T-helper 22 cell (primary cell): ENCODE measurements around the gene ZNF280B.
"Not testable (repeated sequence)": the region's sequence is repeated elsewhere in the genome, so short reads cannot be mapped to it uniquely, and the experiment has no call there.

Source experiments
- DNase-seq: peaks from one replicate; pipeline ENCODE4 v3.0.0-alpha.2; 2020; ENCODE audit warnings: low read depth

Gene ZNF280B

DNA sequence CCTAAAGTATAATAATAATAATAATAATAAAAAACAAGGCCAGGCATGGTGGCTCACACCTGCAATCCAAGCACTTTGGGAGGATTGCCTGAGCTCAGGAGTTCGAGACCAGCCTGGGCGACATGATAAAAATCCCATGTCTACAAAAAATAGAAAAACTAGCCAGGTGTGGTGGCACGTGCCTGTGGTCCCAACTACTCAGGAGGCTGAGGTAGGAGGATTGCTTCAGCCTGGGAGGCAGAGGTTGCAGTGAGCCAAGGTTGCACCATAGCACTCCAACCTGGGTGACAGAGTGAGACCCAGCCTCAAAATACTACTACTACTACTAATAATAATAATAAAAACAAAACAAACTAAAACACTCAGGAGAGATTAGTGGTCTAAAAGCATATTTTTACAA is 27.1 kb upstream of the ZNF280B start:
- no peak for DNase-seq

DNA sequence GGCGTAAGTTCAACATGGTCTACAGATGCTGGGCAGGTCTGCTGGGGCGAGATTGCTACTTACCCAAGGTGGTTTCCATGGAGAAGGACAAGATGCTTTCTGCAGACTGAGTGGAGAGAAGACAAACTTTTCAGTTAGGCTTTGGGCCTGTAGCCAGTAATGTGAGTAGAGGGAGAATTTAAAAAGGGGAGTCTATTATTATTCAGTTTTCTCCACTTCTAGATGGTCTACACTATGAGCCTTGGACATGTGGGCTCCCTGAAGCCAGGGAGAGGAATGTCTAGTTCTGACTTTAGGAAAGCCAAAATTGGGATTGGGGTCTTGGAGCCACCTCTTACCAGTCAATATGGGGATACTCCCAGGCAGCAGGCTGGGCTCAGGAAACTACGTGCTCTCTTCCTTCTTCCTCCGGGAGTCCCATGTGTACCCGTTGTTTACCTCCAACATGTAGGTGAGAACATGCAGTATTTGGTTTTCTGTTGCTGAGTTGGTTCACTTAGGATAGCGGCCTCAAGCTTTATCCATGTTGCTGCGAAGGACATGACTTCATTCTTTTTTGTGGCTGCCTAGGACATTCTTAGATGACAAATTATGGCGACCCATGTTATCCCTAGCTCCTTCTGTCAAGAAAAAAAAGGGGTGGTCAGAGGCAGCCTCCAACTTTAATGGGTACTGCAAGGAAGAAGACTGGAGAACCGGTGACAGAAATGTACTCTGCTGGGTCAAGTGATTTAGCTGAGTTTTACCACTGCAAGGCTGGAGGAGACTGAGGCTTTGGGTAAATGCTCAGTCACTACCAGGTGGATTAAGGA is 26.3 kb upstream of the ZNF280B start:
- no peak for DNase-seq

DNA sequence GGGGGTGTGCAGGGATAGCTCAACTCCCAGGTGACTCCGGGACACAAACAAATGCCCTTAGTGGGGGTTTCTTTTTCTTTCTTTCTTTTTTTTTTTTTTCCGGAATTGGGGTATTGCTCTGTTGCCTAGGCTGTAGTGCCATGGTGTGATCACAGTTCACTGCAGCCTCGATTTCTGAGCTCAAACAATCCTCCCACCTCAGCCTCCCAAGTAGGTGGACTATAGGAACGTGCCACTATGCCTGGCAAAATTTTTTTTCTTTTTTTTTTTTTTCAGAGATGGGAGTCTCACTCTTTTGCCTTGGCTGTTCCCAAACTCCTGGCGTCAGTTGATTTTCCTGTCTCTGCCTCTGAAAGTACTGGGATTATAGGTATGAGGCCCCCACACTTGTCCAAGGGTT is 25.3 kb upstream of the ZNF280B start:
- no peak for DNase-seq

DNA sequence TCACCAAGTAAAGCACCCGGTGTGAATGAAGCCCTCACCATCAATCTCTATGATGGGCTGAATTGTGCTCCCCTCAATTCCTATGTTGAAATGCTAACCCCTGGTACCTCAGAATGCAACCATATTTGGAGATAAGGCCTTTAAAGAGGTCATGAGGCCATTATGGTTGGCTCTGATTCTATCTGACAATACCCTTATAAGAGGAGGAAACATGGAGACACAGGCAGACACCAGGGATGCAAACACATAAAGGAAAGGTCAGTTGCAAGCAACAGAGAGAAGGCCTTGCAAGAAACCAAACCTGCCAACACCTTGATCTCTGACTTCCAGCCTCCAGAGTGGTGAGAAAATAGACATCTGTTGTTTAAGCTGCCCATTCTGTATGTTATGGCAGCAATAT is 24.9 kb upstream of the ZNF280B start:
- DNase-seq, result no peak

DNA sequence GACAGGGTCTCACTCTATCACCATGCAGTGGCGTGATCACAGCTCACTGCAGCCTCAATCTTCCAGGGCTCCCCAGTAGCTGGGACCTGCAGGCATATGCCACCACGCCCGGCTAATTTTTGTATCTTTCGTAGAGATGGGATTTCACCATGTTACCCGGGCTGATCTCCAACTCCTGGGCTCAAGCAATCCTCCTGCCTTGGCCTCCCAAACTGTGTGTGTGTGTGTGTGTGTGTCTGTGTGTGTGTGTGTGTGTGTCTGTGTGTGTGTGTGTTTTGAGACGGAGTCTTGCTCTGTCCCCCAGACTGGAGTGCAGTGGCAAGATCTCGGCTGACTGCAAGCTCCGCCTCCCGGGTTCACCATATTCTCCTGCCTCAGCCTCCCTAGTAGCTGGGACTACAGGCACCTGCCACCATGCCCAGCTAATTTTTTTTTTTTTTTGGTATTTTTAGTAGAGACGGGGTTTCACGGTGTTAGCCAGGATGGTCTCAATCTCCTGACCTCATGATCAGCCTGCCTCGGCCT is 24.1 kb upstream of the ZNF280B start:
- not testable (repeated sequence) for DNase-seq

- DNase-seq, result no peak
Observed at GRCh38 chr22:22531770-22532546, 23.4 kb upstream of the ZNF280B start.

DNA sequence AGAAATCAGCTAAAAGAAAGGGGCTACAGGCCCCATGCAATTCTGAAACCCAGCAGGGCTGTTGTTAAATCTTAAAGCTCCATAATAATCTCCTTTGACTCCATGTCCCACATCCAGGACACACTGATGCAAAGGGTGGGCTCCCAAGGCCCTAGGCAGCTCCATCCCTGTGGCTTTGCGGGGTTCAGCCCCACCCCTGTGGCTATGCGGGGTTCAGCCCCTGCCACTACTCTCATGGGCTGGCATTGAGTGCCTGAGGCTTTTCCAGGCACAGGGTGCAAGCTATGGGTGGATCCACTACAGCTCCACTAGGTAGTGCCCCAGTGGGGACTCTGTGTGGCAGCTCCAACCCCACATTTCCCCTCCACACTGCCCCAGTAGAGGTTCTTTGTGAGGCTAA is 20.2 kb upstream of the ZNF280B start:
- DNase-seq, result no peak

- no peak for DNase-seq
Observed at GRCh38 chr22:22527312-22527711, 18.8 kb upstream of the ZNF280B start.

- no peak for DNase-seq
Observed at GRCh38 chr22:22526125-22526912, 17.8 kb upstream of the ZNF280B start.

DNA sequence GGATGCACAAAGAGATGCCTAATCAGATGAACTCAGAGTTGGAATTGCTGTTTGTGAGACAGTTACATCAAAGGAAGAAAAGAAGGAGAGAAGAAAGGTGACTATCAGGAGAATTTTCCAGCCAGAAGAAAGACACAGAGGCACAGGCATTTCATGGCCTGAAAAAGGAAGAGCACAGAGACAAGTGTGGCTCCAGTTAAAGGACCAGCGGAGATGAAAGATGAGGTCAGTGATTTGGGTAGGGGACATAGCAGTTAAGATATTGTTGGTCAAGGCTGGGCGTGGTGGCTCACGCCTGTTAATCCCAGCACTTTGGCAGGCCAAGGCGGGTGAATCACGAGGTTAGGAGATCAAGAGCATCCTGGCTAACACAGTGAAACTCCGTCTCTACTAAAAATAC is 15.0 kb upstream of the ZNF280B start:
- DNase-seq, result no peak

DNA sequence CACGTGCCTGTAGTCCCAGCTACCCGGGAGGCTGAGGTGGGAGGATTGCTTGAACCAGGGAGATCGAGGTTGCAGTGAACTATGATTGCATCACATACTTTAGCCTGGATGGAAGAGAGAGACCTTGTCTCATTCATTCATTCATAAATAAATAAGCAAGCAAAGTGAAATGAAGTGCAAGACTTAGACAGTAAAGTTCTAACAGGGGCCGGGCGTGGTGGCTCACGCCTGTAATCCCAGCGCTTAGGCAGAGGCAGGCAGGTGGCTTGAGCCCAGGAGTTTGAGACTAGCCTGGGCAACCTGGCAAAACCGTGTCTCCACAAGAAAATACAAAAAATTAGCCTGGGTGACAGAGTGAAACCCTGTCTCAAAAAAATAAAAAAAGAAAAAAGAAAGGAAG is 13.1 kb upstream of the ZNF280B start:
- DNase-seq, result no peak

DNA sequence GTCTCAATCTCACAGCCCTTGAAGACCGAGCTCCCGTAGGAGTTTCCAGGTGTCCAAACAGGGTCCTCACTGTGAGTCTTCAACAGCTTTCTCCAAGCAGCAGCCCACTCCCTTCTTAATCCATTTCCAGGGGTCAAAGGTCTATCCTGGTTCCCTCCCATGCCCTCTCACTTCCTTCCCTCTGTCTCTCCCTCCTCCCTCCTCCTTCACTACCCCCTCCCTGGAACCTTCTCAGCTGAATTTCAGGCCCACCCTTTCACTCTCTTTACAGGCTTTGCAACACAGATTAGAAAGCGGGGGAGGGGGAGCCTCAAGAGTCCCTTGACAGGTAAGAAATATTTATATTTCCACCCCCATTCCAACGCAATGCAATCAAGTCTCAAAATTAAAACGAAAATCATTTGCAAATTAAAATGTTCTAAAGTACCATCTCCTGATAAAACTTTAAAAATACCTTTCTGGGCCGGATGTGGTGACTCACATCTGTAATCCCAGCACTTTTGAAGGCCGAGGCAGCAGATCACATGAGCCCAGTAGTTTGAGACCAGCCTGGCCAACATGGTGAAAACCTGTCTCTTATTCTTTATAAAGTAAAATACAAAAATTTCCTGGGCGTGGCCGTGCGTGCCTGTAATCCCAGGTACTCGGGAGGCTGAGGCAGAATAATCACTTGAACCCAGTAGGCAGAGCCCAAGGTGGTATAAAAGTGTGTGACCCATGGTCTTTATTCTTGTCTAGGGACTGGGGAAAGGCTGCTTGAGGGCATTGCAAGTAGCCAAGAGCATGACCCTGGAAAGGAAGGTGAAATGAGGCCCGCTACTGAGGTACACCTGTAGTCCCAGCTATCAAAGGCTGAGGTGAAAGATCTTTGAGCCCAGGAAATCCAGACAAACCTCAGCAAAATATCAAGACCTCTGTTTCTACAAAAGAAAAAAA is 12.4 kb upstream of the ZNF280B start:
- DNase-seq, result no peak

- DNase-seq, result no peak
Observed at GRCh38 chr22:22520020-22520656, 11.6 kb upstream of the ZNF280B start, which contains the start of gene ZNF280A. Gene ZNF280A, minus strand, starts transcription at chr22:22520270. Its CDS starts 4,640 bp downstream, at chr22:22515630.

DNA sequence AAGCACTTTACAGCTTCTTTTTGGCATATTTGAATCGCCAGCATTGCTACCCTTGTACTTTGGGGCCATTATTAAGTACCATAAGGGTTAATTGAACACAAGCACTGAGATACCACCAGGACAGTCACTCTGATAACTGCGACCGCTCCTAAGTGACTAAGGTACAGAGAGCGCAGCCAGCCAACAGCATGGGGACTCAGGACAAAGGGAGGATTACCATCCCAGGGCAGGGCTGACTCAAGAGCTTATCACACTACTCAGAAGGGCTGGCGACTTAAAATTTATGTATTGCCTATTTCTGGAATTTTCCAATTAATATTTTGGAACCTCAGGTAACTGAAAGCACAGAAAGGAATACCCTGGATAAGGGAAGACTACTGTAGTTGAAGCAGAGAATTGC is 11.0 kb upstream of the ZNF280B start:
- DNase-seq, result no peak

DNA sequence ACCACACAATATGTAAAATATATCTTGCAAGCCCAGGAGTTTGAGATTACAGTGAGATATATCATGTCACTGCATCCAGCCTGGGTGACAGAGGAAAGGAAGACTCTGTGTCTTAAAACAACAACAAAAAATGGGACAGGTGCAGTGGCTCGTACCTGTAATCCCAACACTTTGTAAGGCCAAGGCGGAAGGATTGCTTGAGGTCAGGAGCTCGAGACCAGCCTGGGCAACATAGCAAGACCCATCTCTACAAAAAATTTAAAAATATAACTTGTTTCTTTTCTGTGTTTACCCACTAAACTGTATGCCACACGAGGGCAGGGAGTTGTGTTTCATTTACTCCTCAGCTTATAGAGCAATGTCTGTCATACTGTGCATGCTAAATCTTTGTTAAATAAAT is 8.4 kb upstream of the ZNF280B start:
- no peak for DNase-seq

DNA sequence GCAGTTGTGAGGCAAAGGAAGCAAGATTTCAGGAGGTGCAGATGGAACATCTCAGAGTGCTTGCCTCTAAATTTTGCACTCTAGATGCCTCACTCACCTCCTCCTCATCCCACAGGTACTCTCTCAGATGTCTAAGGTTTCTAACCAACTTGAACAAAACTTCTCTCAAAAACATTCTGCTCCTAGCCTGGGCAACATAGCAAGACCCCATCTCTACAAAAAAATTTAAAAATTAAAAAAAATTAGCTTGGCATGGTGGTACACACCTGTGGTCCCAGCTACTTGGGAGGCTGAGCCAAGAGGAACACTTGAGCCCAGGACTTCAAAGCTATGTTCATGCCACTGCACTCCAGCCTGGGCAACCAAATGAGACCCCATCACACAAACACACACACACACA is 7.3 kb upstream of the ZNF280B start:
- DNase-seq, result no peak

DNA sequence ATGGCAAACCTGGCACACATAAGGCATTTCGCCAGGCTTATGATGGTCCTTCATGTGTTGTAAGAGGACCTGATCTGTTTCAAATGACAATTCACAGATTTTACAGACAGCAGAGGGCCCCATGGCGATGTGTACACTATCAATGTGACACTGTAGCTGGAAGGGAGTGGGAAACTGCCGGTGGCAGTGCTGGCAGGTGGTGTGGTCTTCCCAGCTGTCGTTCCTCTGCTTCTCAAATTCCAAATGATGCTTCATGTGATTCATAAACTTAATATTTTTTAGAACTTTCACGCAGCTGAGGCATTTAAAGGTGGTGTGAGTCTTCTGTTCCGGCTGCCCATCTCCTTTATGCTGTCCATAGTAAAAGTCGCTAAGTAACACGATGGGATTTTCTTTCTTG is 5.9 kb upstream of the ZNF280B start:
- not testable (repeated sequence) for DNase-seq

- no peak for DNase-seq
Observed at GRCh38 chr22:22513619-22514018, 5.1 kb upstream of the ZNF280B start.

- DNase-seq, result no peak
Observed at GRCh38 chr22:22512951-22513350, 4.4 kb upstream of the ZNF280B start.

GRCh38 chr22:22510833-22511232 is 2.3 kb upstream of the ZNF280B start:
- not testable (repeated sequence) for DNase-seq

GRCh38 chr22:22509912-22510311 is 1.4 kb upstream of the ZNF280B start:
- DNase-seq, result not testable (repeated sequence)
